Central memory CD8-positive, alpha-beta T cell (primary cell): ENCODE data around the gene DOCK2.

Source experiments
- ATAC-seq: fragments of 150-1000 bp; cut with Tn5 transposase; replicated peaks from 2 replicates; pipeline ENCODE4 v1.10.0; 2022; ENCODE audit warnings: mild to moderate bottlenecking, moderate FRiP score, moderate number of reproducible peaks; ENCODE audit not compliant: poor library complexity, severe bottlenecking; ENCODE audit errors: extremely low read depth
- DNase-seq, 2 donors: peaks; one replicate each; pipeline ENCODE4 v3.0.0; 2021; ENCODE audit warnings: low spot score in 2 of 2
- H3K27ac Mint-ChIP-seq: one replicate; pipeline ENCODE4 v1.8.0; 2022; ENCODE audit warnings: low read depth, mild to moderate bottlenecking, moderate library complexity, mixed read lengths
- H3K27me3 Mint-ChIP-seq: one replicate; pipeline ENCODE4 v1.8.0; 2022; ENCODE audit warnings: mixed read lengths
- H3K36me3 Mint-ChIP-seq: one replicate; pipeline ENCODE4 v1.8.0; 2022; ENCODE audit warnings: mild to moderate bottlenecking, moderate library complexity, mixed read lengths; ENCODE audit not compliant: insufficient read depth
- H3K4me1 Mint-ChIP-seq: one replicate; pipeline ENCODE4 v1.8.0; 2022; ENCODE audit warnings: mixed read lengths
- H3K4me3 Mint-ChIP-seq: one replicate; pipeline ENCODE4 v1.8.0; 2022; ENCODE audit warnings: mild to moderate bottlenecking, moderate library complexity, mixed read lengths
- H3K9me3 Mint-ChIP-seq: one replicate; pipeline ENCODE4 v1.8.0; 2022; ENCODE audit warnings: mixed read lengths

DOCK2 gene

GRCh38 chr5:170100066-170100943 is 463.2 kb downstream of the DOCK2 start:
- H3K4me1 Mint-ChIP-seq = peaks cover 5% of the 10 kb centered on the region
- DNase-seq = peak; percentile 37 to 44
- no peak overlapping the region for H3K4me3 Mint-ChIP-seq
- H3K9me3 Mint-ChIP-seq = no peaks in the 10 kb centered on the region
- H3K36me3 Mint-ChIP-seq = peaks cover 1% of the 10 kb centered on the region
- no peak for ATAC-seq
- no peak overlapping the region for H3K27ac Mint-ChIP-seq
- H3K27me3 Mint-ChIP-seq = peaks cover 26% of the 10 kb centered on the region

- Mint-ChIP-seq H3K36me3 (peaks cover 1% of the 10 kb centered on the region), H3K4me3 (no peak overlapping the region), H3K27ac (no peak overlapping the region), H3K27me3 (peaks cover 35% of the 10 kb centered on the region), H3K9me3 (no peaks in the 10 kb centered on the region), H3K4me1 (peaks cover 5% of the 10 kb centered on the region)
- DNase-seq (no peak), ATAC-seq (no peak)
Observed at GRCh38 chr5:170103447-170103846, 466.4 kb downstream of the DOCK2 start.

GRCh38 chr5:170104299-170104698 is 467.2 kb downstream of the DOCK2 start:
- H3K4me1 Mint-ChIP-seq = peaks cover 5% of the 10 kb centered on the region
- H3K9me3 Mint-ChIP-seq = no peaks in the 10 kb centered on the region
- H3K36me3 Mint-ChIP-seq = peaks cover 1% of the 10 kb centered on the region
- H3K27ac Mint-ChIP-seq = no peak overlapping the region
- ATAC-seq (no peak), DNase-seq (no peak)
- H3K4me3 Mint-ChIP-seq = no peak overlapping the region
- peaks cover 38% of the 10 kb centered on the region for H3K27me3 Mint-ChIP-seq

GRCh38 chr5:170104710-170105109 is 467.6 kb downstream of the DOCK2 start:
- H3K9me3 Mint-ChIP-seq = no peaks in the 10 kb centered on the region
- ATAC-seq (no peak), DNase-seq (no peak)
- H3K4me3 Mint-ChIP-seq = no peak overlapping the region
- H3K36me3 Mint-ChIP-seq = peaks cover 1% of the 10 kb centered on the region
- no peak overlapping the region for H3K27ac Mint-ChIP-seq
- peaks cover 38% of the 10 kb centered on the region for H3K27me3 Mint-ChIP-seq
- peaks cover 5% of the 10 kb centered on the region for H3K4me1 Mint-ChIP-seq

- Mint-ChIP-seq H3K9me3 (no peaks in the 10 kb centered on the region), H3K27me3 (peaks cover 38% of the 10 kb centered on the region), H3K27ac (no peak within 1 kb of the TSS), H3K4me1 (no peaks in the 10 kb centered on the region), H3K36me3 (peaks cover 1% of the 10 kb centered on the region), H3K4me3 (no peak within 1 kb of the TSS)
- DNase-seq = no peak
- ATAC-seq = no peak
Observed at GRCh38 chr5:170105642-170106611, 468.9 kb downstream of the DOCK2 start, which contains the start of gene FOXI1. FOXI1 (plus strand) TSS chr5:170105897; CDS start chr5:170105958, 61 bp downstream.

- peaks cover 38% of the 10 kb centered on the region for H3K27me3 Mint-ChIP-seq
Observed at GRCh38 chr5:170107674-170108073, 470.6 kb downstream of the DOCK2 start.

GRCh38 chr5:170108266-170108785 is 471.3 kb downstream of the DOCK2 start:
- Mint-ChIP-seq H3K4me1 (no peaks in the 10 kb centered on the region), H3K27ac (no peak overlapping the region), H3K9me3 (no peaks in the 10 kb centered on the region), H3K36me3 (peaks cover 1% of the 10 kb centered on the region), H3K27me3 (peaks cover 38% of the 10 kb centered on the region), H3K4me3 (no peak overlapping the region)
- DNase-seq (no peak), ATAC-seq (no peak)

More at GRCh38 chr5:170107674-170108073, 470.6 kb downstream of the DOCK2 start:
- H3K36me3 Mint-ChIP-seq = peaks cover 1% of the 10 kb centered on the region
- no peak overlapping the region for H3K27ac Mint-ChIP-seq
- ATAC-seq (no peak), DNase-seq (no peak)
- no peak overlapping the region for H3K4me3 Mint-ChIP-seq
- no peaks in the 10 kb centered on the region for H3K9me3 Mint-ChIP-seq
- H3K4me1 Mint-ChIP-seq = no peaks in the 10 kb centered on the region

- Mint-ChIP-seq H3K9me3 (no peaks in the 10 kb centered on the region), H3K4me3 (no peak overlapping the region), H3K27me3 (peaks cover 32% of the 10 kb centered on the region), H3K27ac (no peak overlapping the region), H3K4me1 (no peaks in the 10 kb centered on the region), H3K36me3 (no peaks in the 10 kb centered on the region)
- ATAC-seq (no peak), DNase-seq (no peak)
Observed at GRCh38 chr5:170109059-170110031, 472.3 kb downstream of the DOCK2 start.

- Mint-ChIP-seq H3K4me3 (no peak overlapping the region), H3K27me3 (peaks cover 27% of the 10 kb centered on the region), H3K4me1 (no peaks in the 10 kb centered on the region), H3K9me3 (no peaks in the 10 kb centered on the region), H3K36me3 (no peaks in the 10 kb centered on the region), H3K27ac (no peak overlapping the region)
- ATAC-seq (no peak), DNase-seq (no peak)
Observed at GRCh38 chr5:170110403-170111087, 473.5 kb downstream of the DOCK2 start.

GRCh38 chr5:170111088-170111785 is 474.2 kb downstream of the DOCK2 start:
- no peaks in the 10 kb centered on the region for H3K36me3 Mint-ChIP-seq
- no peaks in the 10 kb centered on the region for H3K4me1 Mint-ChIP-seq
- H3K27ac Mint-ChIP-seq = no peak overlapping the region
- H3K9me3 Mint-ChIP-seq = no peaks in the 10 kb centered on the region
- DNase-seq (no peak), ATAC-seq (no peak)
- no peak overlapping the region for H3K4me3 Mint-ChIP-seq
- H3K27me3 Mint-ChIP-seq = peaks cover 22% of the 10 kb centered on the region
